ENCODE measurements around the gene ZNF331. TPM values are rescaled to one million over a fixed set of nuclear protein-coding genes. Genes with fewer than 3 reads are reported as not detected.

ZNF331 gene
- total and polyA plus RNA-seq, 2 of the 8 experiments (the other 6 are each of a cell fraction or from before 2014, with no cell fraction given) = 30.0 to 44.1 TPM

DNA sequence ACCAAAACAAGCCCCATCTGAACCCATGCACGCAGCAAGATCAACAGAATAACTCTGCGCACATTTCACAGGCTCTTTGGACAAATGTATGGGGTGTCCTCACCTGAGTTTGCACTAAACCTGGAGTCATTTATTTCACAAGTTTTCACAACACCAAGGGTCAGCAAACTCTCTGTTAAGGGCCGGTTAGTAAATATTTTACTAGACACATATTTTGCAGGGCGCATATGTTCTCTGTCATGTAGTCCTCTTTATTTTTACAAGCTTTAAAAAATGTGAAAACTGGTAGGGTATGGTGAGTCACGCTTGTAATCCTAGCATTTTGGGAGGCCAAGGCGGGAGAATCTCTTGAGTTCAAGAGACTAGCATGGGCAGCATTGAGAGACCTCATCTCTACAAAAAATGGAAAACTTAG lies 48.3 kb downstream of the ZNF331 start:
- Histone ChIP-seq H2BK15ac (ENCODE audit: low read length) (no peak overlapping the region), H3K14ac (ENCODE audit: insufficient read length) (no peak overlapping the region), H3K4me1 (replicated peaks in 1 of 4; ENCODE audit: control insufficient read depth in 3 of 4, insufficient read depth in 4 of 4, low read length in 3 of 4) (peaks cover 0 to 10% (median 7%) of the 10 kb centered on the region in 4 experiments; a peak in 4 of 7 replicates), H3K4me3 (ENCODE audit: extremely low read depth in 1 of 4, insufficient read depth in 2 of 4, low read depth in 3 of 4, low read length in 4 of 4) (no peak overlapping the region), H2AFZ (ENCODE audit: low read length) (no peak overlapping the region), H3K9ac (replicated peaks in 1 of 4; ENCODE audit: extremely low read depth in 1 of 4, low read depth in 3 of 4, low read length in 3 of 4) (no peak overlapping the region), H3K79me2 (ENCODE audit: control insufficient read depth in 1 of 2, insufficient read depth in 2 of 2, low read length in 2 of 2) (no peaks in the 10 kb centered on the region), H3K56ac (replicated peaks; ENCODE audit: insufficient read length, low read depth, low read length) (no peak overlapping the region), H2BK20ac (ENCODE audit: low read length) (no peak overlapping the region), H2BK5ac (ENCODE audit: low read depth, low read length) (no peak overlapping the region), H3K23ac (ENCODE audit: insufficient read length) (no peak overlapping the region), H2BK120ac (replicated peaks; ENCODE audit: low read depth, low read length) (no peak overlapping the region), H4K8ac (ENCODE audit: extremely low read depth, insufficient read depth, low read length) (no peak overlapping the region), H3K36me3 (ENCODE audit: control insufficient read depth in 2 of 4, insufficient read depth in 4 of 4, low read length in 3 of 4) (no peaks in the 10 kb centered on the region), H4K91ac (replicated peaks; ENCODE audit: insufficient read length, low read length) (no peak overlapping the region), H3K9me3 (ENCODE audit: insufficient read depth in 2 of 2, low read depth in 1 of 2, low read length in 1 of 2) (no peaks in the 10 kb centered on the region; a peak in 1 of 4 replicates), H3K4me2 (ENCODE audit: insufficient read depth in 1 of 2, low read depth in 2 of 2, low read length in 2 of 2) (no peak overlapping the region), H4K5ac (ENCODE audit: insufficient read length, low read depth, low read length) (no peak overlapping the region), H3K27ac (ENCODE audit: low read depth, low read length) (no peak overlapping the region), H4K20me1 (replicated peaks in 1 of 2; ENCODE audit: control insufficient read depth in 1 of 2, insufficient read depth in 2 of 2, low read length in 2 of 2) (no peaks in the 10 kb centered on the region), H3K23me2 (ENCODE audit: low read depth, low read length) (0 out of 2 replicates have a peak, but pooled peaks cover 4% of the 10 kb centered on the region), H2BK12ac (ENCODE audit: low read depth, low read length) (no peak overlapping the region), H3K4ac (replicated peaks; ENCODE audit: insufficient read length, low read depth, low read length) (no peak overlapping the region), H3K27me3 (replicated peaks in 1 of 4; ENCODE audit: control insufficient read depth in 3 of 4, extremely low read depth in 1 of 4, insufficient read depth in 3 of 4, low read length in 3 of 4) (no peaks in the 10 kb centered on the region), H2AK5ac (ENCODE audit: low read depth, low read length) (no peak overlapping the region), H3K18ac (ENCODE audit: extremely low read depth, low read length) (no peak overlapping the region), H3K79me1 (ENCODE audit: low read depth, low read length) (no peaks in the 10 kb centered on the region)
- WGBS, 2 experiments (ENCODE audit: extremely low coverage in 1 of 2, insufficient coverage in 1 of 2, insufficient read length in 1 of 2, insufficient replicate concordance in 2 of 2, low coverage in 1 of 2, low lambda C conversion rate in 2 of 2, missing lambda C conversion rate in 1 of 2) = 93% methylated on average over 6 of the region's 6 CpGs; no CpG with 5 or more reads in 1 of the 2 experiments
- no peak for TF ChIP-seq RNF2 (IDR thresholded peaks at IDR 0.05; ENCODE audit: borderline replicate concordance, low read depth, low read length, missing control alignments, poor library complexity, severe bottlenecking)
- TF ChIP-seq JUN (IDR thresholded peaks at IDR 0.05; ENCODE audit: low read depth, low read length) = no peak
- no peak for TF ChIP-seq EP300 (IDR thresholded peaks at IDR 0.05; ENCODE audit: borderline replicate concordance in 1 of 2, low read depth in 2 of 2, low read length in 2 of 2)
- TF ChIP-seq PHF8 (conservative IDR thresholded peaks at IDR 0.05; ENCODE audit: low read depth, low read length) = no peak
- FAIRE-seq = no peak
- ChIA-PET CTCF (ENCODE audit: partially characterized antibody) (interaction anchor here (1.0 to 1.2 kb wide), 2 partner anchors 73 to 207 kb away, joined by 3 to 5 read pairs; no protein-coding TSS in a partner anchor), POLR2A (ENCODE audit: partially characterized antibody) (interaction anchor here (1.7 kb wide), 1 partner anchor 9 kb away, joined by 4 read pairs; no protein-coding TSS in a partner anchor)
- DNase-seq (ENCODE audit: low read depth in 1 of 2, low spot score in 2 of 2) = no peak

Measured in H1 (cell line).